Activated T-cell treated with anti-CD3 and anti-CD28 coated beads for 1 hour (primary cell): ENCODE measurements around the gene SSH2.
"Not testable (repeated sequence)": the region's sequence is repeated elsewhere in the genome, so short reads cannot be mapped to it uniquely, and the experiment has no call there.

Experiments
- DNase-seq: peaks from one replicate; pipeline ENCODE4 v3.0.0-alpha.2; 2020; ENCODE audit warnings: low read depth

SSH2 gene, protein sequence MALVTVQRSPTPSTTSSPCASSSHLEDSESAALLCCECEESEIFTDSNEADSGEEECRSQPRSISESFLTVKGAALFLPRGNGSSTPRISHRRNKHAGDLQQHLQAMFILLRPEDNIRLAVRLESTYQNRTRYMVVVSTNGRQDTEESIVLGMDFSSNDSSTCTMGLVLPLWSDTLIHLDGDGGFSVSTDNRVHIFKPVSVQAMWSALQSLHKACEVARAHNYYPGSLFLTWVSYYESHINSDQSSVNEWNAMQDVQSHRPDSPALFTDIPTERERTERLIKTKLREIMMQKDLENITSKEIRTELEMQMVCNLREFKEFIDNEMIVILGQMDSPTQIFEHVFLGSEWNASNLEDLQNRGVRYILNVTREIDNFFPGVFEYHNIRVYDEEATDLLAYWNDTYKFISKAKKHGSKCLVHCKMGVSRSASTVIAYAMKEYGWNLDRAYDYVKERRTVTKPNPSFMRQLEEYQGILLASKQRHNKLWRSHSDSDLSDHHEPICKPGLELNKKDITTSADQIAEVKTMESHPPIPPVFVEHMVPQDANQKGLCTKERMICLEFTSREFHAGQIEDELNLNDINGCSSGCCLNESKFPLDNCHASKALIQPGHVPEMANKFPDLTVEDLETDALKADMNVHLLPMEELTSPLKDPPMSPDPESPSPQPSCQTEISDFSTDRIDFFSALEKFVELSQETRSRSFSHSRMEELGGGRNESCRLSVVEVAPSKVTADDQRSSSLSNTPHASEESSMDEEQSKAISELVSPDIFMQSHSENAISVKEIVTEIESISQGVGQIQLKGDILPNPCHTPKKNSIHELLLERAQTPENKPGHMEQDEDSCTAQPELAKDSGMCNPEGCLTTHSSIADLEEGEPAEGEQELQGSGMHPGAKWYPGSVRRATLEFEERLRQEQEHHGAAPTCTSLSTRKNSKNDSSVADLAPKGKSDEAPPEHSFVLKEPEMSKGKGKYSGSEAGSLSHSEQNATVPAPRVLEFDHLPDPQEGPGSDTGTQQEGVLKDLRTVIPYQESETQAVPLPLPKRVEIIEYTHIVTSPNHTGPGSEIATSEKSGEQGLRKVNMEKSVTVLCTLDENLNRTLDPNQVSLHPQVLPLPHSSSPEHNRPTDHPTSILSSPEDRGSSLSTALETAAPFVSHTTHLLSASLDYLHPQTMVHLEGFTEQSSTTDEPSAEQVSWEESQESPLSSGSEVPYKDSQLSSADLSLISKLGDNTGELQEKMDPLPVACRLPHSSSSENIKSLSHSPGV (N-terminal part only)

DNA sequence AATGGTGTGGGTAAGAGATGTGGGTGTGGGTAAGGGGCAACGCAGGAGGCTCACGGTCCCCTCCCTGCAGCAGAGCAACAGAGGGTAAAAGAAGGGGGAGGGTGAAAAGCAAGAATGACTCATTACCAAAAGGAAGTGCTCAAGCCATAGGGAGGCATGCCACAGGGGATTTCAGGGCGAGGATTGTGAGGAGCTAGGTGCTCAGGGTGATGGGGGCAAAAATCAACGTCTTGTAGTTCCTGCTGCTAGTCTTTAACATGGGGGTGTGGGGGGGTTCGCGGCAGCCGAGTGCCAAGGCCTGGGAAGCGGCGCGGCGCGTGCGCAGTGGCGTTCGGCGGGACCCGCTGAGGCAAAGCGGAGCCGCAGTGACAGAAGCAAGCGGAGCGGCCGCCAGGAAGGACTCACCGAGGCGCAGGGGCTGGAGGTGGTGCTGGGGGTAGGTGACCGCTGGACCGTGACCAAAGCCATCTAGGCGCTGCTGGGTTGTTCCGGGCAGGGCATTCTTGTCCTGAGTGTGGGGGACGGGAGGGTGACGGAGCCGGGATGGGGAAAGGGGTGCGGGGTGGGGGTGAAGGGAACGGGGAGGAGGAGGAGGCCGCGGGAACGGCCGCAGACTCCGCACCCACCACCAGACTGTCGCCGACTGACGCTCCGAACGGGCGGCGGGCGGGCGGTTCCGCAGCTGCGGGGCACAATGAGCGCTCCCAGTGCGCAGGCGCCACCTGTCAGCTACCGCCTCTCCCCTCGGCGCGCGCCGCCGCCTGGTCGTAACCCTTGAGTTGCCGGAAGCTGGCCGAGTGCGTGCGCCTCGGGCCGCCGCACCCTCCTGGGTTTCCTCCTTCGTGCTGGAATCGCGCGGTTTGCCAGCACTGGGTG lies at the start of gene SSH2:
SSH2 (minus strand) TSS at position 696 of the 876 bp plus-strand sequence; CDS start at position 468, 228 bp downstream.
- peak; percentile 89 for DNase-seq

DNA sequence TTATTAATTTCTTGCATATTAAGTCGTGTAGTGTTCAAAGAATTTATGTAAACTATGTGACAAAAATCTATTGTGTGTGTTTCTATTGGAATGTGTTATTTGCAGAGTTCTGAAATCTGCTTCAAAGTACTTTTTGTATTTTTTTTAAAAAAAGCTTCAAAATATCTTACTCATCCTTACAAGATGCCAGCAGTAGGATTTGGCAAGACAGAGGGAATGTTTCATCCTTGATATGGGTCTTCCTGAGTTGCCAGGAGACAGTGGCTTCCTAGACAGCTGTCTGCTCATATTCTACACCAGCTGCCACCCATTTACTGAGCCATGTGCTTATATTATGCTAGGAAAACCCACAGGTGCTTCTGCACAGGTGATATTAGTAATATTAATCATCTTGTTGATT lies 47.8 kb upstream of the SSH2 start:
- DNase-seq = no peak

DNA sequence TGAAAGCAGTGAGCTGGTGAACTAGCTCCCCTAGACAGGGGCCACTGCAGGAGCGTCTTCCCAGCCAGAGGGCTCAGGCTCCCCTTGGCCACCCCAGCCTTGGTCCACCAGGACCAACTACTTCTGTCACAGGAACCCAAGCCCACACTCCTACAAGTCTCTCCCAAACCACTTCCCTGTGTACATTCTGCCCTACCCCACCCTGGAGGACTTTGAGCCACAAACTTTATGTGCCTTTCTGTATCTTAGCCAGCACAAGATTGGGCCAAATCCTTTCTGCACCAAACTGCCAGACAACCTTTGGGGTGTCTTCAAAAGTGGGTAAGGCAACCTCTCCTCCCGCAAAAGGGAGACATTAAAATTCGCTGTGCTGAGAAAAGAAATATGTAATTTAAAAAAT lies 43.0 kb upstream of the SSH2 start:
- DNase-seq = no peak

DNA sequence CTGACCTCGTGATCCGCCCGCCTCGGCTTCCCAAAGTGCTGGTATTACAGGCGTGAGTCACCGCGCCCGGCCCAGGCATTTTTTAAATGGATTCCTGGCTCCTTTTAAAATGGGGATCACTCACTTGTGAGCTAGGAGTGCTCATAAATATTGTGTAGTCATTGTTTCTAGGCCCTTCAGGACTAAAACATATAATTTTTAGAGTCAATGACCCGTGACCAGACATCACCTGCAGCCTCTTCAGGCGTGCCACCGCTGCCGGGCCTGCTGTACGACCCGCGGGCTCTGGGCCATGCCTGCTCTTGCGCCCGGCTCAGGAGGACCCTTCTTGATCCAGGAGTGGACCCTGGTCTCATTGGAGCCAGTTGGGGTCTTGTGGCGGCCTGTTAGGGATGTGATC lies 42.2 kb upstream of the SSH2 start:
- no peak for DNase-seq

DNA sequence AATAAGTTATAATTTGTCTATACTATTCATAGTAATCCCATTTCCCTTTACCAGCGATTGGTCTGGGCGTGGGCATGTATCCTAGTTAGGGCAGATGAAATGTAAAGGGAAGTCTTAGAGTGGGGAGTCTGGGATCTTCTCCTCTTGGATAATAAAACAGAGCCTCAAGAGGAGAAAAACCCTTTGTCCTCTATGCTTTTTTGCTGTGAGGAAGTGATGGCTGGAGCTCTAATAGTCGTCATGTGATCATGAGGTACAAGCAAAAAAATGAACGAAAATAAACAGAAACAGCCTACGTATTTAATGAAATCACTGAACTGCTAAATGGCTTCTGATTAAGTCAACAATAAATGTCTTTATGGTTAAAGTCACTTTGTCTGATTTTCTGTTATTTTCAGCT lies 38.2 kb upstream of the SSH2 start:
- DNase-seq = no peak

DNA sequence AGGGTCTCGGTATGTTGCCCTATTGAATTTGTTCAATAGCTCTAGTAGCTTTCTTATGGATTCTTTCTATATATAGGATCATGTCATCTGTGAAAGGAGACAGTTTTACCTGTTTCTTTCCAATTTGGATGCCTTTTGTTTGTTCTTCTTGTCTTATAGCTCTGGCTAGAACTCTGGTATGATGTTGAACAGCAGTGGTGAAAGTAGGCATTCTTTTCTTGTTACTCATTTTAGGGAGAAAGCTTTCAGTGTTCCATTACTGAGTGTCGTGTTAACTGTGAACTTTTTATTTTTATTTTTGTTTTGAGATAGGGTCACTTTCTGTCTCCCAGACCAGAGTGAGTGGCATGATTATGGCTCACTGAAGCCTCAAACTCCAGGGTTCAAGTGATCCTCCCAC lies 32.6 kb upstream of the SSH2 start:
- DNase-seq = no peak

DNA sequence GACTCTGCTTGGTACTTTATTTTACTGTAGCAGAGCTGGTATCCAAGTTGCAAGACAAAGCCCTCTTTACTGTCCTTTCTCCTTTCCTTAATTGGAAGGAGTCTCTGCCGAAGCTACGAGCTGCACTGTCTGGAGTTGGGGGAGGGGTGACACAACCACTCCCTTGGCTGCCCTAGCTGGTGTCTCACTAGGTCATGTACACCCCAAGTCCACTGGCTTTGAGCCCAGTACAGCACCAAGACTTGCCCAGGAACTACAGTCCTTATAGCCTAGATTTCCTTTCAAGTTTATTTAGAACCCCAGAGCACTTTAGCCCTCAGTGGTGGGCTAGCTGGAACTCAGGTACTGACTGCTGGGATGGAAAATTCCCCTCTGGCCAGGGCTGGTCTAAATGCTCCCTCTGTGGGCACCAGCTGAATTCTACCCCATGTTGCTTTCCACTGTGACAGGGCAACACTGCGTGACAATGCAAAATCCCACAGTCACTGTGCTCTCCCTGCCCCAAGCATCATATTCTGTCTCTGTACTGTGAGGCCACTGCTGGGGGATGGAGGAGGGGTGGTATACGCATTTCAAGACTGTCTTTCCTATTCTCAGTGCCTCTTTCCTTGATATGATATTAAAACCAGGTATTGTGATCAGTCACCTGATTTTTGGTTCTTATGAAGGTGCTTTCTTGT lies 29.8 kb upstream of the SSH2 start:
- DNase-seq = no peak

DNA sequence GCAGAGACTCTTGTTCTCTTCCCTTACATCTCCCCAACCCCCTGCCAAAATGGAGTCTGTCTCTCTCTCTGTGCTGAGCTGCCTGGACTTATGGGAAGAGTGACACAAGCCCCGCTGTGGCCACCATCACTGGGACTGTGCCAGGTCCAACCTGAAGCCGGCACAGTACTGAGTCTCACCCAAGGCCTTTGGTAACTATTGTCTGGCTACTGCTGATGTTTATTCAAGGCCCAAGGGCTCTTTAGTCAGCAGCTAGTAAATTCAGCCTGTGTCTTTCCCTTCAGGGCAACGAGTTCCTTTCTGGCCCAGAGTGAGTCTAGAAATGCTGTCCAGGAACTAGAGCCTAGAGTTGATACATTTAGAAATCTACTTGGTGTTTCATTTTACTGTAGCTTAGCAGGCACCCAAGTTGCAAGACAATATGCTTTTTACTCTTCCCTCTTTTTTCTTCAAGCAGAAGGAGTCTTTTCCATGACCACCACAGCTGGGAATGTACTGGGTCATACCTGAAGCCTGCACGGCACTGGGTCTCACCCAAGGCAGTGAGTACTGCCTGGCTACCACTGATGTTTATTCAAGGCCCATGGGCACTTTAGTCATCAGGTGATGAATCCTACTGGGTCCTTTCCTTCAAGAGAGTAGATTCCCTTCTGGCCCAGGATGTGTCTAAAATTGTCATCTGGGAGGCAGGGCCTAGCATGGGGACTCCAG lies 29.1 kb upstream of the SSH2 start:
- no peak for DNase-seq

DNA sequence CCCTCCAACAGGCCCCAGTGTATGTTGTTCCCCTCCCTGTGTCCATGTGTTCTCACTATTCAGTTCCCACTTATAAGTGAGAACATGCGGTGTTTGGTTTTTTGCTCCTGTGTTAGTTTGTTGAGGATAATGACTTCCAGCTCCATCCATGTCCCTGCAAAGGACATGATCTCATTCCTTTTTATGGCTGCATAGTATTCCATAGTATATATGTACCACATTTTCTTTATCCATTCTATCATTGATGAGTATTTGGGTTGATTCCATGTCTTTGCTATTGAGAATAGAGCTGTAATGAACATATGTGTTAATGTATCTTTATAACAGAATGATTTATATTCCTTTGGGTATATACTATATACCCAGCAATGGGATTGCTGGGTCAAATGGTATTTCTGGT lies 27.5 kb upstream of the SSH2 start:
- DNase-seq = not testable (repeated sequence)

DNA sequence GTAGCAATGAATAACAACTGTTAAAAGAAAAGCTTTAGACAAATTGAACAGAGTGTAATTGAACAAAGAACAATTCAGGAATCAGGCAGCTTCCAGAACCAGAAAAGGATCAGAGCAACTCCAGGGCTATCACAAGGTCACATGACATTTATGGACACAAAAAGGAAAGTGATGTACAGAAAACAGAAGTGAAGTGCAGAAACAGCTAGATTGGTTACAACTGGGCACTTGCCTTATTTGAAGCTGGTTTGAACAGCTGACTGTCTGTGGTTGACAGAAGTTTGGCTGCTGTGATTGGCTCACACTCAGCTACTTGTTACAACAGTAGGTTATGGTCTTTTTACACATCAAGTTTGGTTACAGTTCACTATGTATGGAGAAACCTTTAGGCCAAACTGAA lies 26.2 kb upstream of the SSH2 start:
- no peak for DNase-seq

DNA sequence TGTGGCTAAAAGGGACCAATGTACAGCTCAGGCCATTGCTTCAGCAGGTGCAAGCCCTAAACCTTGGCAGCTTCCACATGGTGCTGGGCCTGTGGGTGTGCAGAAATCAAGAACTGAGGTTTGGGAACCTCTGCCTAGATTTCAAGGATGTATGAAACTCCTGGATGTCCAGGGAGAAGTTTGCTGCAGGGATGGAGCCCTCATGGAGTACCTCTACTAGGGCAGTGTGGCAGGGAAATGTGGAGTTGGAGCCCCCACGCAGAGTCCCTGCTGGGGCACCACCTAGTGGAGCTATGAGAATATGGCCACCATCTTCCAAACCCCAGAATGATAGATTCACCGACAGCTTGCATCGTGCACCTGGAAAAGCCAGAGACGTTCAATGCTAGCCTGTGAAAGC lies 24.4 kb upstream of the SSH2 start:
- no peak for DNase-seq

DNA sequence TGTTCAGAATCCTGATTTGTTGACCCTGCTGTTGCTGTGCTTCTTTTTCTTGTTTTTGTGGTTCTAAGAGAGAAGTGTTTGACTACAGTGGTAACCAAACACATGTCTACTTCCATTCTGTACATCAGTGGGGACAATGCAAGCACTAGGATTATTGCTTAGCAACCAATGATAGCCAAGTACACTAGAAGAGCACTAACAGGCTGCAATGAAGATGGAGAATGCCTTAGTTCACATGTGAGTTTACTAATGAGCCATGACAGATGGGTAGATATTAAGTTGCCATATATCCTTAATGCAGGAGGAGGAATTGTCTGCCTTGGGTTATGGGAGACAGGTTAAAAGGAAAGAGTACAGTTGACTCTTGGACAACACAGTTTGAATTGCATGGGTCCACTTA lies 19.7 kb upstream of the SSH2 start:
- no peak for DNase-seq

DNA sequence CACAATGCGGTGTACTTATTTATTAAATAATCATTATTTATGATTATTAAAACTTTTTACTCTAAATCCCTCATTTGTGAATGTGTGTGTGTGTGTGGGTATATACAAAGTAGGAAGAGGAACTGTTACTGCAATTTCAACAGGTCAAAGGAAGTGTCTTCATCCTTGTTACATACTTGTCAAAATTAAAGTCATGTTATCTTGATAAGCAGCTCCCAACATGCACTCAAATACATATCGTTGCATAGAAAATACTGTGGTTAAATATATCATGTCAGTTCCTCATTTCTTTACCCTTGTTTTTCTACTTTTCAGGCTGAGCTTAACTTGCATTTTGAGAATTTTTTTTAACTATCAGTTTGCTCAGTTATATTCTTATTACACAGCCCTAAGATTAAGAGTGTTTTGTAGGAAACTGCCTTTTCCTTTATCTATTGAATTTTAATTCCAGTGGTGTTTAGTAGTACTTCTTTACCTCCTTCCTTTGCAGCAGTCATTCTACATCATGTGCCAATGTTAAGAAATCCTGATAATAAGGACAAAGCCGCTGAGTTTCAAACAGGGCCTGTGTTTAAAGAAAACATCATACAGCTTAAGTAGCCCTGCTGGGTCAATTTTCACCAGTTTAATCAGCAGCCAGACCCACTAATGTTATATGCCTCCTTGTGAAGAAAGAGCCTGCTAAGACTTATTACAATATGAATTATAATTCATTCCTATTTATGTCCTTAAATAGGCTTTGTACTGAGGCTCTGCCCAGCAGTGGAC lies 18.6 kb upstream of the SSH2 start:
- no peak for DNase-seq

DNA sequence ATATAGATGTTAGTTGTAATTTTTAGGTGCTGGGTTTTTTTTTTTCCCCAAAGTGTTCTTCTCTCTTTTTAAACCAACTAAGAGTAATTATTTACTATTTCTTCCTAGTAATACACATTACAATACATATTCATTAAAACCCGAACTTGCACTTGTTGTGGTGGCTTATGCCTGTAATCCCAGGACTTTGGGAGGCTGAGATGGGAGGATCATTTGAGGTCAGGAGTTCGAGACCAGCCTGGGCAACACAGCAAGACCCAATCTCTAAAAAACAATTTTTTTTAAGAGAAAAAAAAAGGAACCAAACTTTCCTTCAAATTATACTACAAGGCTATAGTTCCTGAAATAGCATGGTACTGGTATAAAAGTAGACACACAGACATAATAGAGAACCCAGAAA lies 15.3 kb upstream of the SSH2 start:
- DNase-seq = no peak

DNA sequence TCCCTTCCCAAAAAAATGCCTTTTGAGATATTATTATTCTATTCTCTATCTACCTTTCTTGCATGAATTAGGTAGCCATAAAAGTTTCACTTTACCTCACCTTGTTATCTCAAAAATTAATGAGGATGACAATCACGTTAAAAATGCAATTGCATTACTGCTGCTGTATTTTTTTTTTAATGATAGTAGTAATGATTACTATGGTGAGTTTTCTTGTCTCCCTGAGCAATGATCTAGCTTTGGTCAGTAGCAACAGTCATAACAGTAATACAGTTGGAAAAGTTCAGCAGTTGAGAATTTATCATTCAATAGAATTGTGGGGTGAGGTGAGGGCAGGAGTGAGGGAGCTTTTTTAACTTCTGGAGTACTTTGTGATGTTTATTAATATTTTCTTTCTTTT lies 11.3 kb upstream of the SSH2 start, which contains the start of gene EFCAB5:
EFCAB5 (plus strand) TSS at position 301 of the 400 bp plus-strand sequence. CDS start 163 bp downstream, outside the sequence.
- no peak for DNase-seq

DNA sequence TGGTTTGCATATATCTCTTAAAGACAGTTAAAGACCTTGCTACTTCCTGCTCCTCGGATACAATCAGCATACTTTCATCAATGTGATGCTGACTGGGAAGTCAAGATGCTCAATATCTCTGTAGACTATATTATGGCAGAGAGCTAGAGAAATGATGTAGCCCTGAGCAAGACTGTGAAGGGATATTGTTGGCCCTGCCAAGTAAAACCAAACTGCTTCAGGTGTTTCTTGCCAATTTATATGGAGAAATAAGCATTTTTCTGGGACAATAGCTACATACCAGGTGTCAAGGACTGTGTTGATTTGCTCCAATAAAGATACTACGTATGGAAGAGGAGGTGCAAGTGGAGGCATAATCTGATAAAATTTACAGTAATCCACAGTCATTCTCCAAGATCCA lies 6.7 kb upstream of the SSH2 start:
- no peak for DNase-seq

DNA sequence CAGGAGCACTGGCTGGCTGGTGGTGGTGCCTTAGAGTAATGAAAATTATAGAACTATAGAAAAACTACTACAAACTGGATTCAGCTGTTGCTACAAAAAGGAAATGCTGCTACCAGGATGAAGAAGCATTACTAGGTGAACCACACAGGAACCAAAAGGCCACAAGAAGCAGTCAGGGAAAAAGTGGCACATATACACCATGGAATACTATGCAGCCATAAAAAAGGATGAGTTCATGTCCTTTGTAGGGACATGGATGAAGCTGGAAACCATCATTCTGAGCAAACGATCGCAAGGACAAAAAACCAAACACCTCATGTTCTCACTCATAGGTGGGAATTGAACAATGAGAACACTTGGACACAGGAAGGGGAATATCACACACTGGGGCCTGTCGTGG lies 5.9 kb upstream of the SSH2 start:
- DNase-seq = not testable (repeated sequence)

DNA sequence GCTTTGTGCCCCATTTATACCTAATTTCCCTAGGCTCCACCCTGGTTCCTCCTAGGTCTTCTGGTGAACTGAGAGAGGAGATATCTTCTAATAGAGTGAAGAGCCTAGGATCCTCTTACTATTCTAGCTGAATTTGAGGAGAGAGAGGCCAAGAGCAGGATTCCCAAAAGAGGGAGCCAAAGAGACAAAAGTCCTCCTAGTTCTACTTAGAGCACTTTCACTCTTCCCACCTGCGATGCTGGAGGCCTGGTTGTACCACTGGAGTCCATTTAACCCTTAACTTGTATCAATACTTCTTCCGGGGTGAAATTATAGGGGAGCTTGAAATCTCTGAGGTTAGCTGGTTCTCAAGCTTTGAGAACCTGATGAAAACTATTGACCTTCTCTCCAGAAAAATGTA lies 3.4 kb upstream of the SSH2 start:
- DNase-seq = no peak

DNA sequence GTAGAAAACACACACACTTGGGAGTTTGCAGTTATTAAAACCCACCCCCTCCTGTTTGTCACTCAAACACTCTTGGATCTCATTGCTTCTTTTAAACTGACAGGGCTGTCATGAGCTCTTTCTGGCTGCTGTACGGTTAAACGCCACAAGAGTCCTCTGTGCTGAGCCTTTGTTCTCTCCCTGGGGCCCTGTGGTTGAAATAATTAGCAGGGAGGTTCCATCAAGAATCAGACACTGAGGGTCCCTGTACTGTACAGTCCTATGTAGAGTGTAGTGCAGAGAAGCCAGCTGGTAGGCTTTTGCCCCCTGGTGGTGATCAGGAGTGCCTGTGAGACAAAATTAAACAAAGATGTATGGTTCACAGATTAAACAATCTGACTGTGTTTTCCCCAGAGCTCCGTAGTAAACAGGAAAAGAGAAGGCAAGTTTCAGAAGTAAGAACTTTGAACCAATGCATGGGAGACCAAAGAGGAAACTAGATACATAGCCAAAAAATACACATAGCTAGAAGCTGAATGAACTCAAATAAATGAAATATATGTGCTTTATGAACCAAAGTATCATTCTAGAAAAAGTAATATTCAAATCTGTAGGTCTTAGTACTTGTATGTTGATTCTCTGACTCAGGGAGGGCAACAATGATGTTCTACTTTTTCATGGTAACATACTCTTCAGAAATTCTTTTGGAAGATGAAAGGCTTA lies 1.4 kb upstream of the SSH2 start:
- peak; percentile 51 for DNase-seq
